DOHH2 (cell line): ENCODE measurements around the gene CAPN7.

Source experiments
- H3F3A ChIP-seq: fragments of 200-600 bp; sonication (generic), shearing (Covaris generic); 2 replicates; pipeline ENCODE4 v1.6.0; 2016; ENCODE audit warnings: antibody characterized with exemption, mild to moderate bottlenecking; ENCODE audit not compliant: control insufficient read depth, insufficient read depth
- H3K27ac ChIP-seq: fragments of 200-600 bp; sonication (generic); 2 replicates; pipeline ENCODE4 v1.5.1; 2014; ENCODE audit warnings: low read depth, mild to moderate bottlenecking, low read length, moderate library complexity
- H3K27me3 ChIP-seq: fragments of 200-600 bp; sonication (generic); 2 replicates; pipeline ENCODE4 v1.6.1; 2014; ENCODE audit warnings: mild to moderate bottlenecking, low read length, mixed read lengths; ENCODE audit not compliant: control insufficient read depth
- H3K36me3 ChIP-seq: fragments of 200-600 bp; sonication (generic); 2 replicates; pipeline ENCODE4 v1.6.1; 2014; ENCODE audit warnings: mild to moderate bottlenecking, low read length, moderate library complexity, mixed read lengths; ENCODE audit not compliant: control insufficient read depth
- H3K4me1 ChIP-seq: fragments of 200-600 bp; sonication (generic); 2 replicates; pipeline ENCODE4 v1.6.1; 2014; ENCODE audit warnings: mild to moderate bottlenecking, low read length, mixed read lengths; ENCODE audit not compliant: control insufficient read depth
- H3K4me2 ChIP-seq: fragments of 200-600 bp; sonication (generic); 2 replicates; pipeline ENCODE4 v1.6.0; 2014; ENCODE audit warnings: mild to moderate bottlenecking, low read length, moderate library complexity
- H3K4me3 ChIP-seq: fragments of 200-600 bp; sonication (generic); 2 replicates; pipeline ENCODE4 v1.5.1; 2014; ENCODE audit warnings: mild to moderate bottlenecking, low read length, mixed read lengths
- H3K79me2 ChIP-seq: fragments of 200-600 bp; sonication (generic); 2 replicates; pipeline ENCODE4 v1.6.1; 2014; ENCODE audit warnings: mild to moderate bottlenecking, low read length, mixed read lengths; ENCODE audit not compliant: control insufficient read depth
- H3K9me2 ChIP-seq: fragments of 200-600 bp; sonication (generic); replicated peaks from 2 replicates; pipeline ENCODE4 v1.6.1; 2014; ENCODE audit warnings: mild to moderate bottlenecking, low read length, mixed read lengths; ENCODE audit not compliant: control insufficient read depth
- H3K9me3 ChIP-seq: fragments of 200-600 bp; sonication (generic); 2 replicates; pipeline ENCODE4 v1.6.1; 2014; ENCODE audit warnings: antibody characterized with exemption, low read length, mixed read lengths; ENCODE audit not compliant: control insufficient read depth, insufficient read depth
- H4K20me1 ChIP-seq: fragments of 200-600 bp; sonication (generic); 2 replicates; pipeline ENCODE4 v1.6.0; 2014; ENCODE audit warnings: low read depth, mild to moderate bottlenecking, antibody characterized with exemption, low read length, moderate library complexity; ENCODE audit not compliant: control insufficient read depth, insufficient read depth
- EZH2phosphoT487 ChIP-seq: fragments of 200-600 bp; sonication (generic); IDR thresholded peaks from 2 replicates; pipeline ENCODE4 v1.6.1; 2017; ENCODE audit warnings: borderline replicate concordance, mild to moderate bottlenecking, antibody characterized with exemption, low read length, moderate library complexity, mixed read lengths
- TF ChIP-seq, protein P1 (sequence below): fragments of 200-600 bp; sonication (generic); IDR thresholded peaks from one replicate; pipeline ENCODE4 v1.5.1; 2014; ENCODE audit warnings: antibody characterized with exemption, mild to moderate bottlenecking, low read depth, low read length; ENCODE audit not compliant: poor library complexity, severe bottlenecking

Gene CAPN7

DNA sequence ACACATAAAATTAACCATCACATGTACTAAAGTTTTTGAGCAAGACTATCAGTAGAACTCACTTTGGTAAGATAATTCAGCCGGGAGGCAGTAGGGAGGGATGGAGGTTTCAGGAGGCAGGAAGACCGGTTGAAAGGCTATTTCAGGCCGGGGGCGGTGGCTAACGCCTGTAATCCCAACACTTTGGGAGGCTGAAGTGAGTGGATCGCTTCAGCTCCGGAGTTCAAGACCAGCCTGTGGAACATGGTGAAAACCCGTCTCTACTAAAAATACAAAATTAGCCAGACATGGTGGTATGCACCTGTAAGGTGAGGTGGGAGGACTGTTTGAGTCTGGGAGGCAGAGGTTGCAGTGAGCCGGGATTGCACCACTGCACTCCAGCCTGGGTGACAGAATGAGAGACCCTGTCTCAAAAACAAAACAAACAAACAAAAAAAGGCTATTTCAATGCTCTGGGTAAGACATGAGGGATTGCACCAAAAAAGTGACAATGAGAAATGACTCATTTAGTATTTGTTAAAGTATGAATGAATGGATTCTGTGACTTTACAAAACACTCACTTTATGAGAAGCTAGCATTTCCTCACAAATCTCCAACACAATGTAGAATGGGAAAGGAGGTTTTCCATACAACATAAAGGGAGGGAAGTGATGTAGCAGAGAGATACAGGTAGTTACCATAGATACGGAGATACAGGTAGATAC lies 82.4 kb downstream of the CAPN7 start:
- no peaks in the 10 kb centered on the region for H3K9me2 ChIP-seq
- no peak overlapping the region for H3K4me2 ChIP-seq
- peaks cover 32% of the 10 kb centered on the region for H3K4me1 ChIP-seq
- peaks cover 14% of the 10 kb centered on the region for H3K36me3 ChIP-seq
- peaks cover 59% of the 10 kb centered on the region for H3K79me2 ChIP-seq
- H3F3A ChIP-seq = no peaks in the 10 kb centered on the region
- H3K9me3 ChIP-seq = no peaks in the 10 kb centered on the region
- H3K27me3 ChIP-seq = no peaks in the 10 kb centered on the region
- no peaks in the 10 kb centered on the region for H4K20me1 ChIP-seq
- no peak overlapping the region for H3K27ac ChIP-seq
- no peak overlapping the region for H3K4me3 ChIP-seq
- TF ChIP-seq EZH2phosphoT487 = no peak
- TF ChIP-seq, protein P1, sequence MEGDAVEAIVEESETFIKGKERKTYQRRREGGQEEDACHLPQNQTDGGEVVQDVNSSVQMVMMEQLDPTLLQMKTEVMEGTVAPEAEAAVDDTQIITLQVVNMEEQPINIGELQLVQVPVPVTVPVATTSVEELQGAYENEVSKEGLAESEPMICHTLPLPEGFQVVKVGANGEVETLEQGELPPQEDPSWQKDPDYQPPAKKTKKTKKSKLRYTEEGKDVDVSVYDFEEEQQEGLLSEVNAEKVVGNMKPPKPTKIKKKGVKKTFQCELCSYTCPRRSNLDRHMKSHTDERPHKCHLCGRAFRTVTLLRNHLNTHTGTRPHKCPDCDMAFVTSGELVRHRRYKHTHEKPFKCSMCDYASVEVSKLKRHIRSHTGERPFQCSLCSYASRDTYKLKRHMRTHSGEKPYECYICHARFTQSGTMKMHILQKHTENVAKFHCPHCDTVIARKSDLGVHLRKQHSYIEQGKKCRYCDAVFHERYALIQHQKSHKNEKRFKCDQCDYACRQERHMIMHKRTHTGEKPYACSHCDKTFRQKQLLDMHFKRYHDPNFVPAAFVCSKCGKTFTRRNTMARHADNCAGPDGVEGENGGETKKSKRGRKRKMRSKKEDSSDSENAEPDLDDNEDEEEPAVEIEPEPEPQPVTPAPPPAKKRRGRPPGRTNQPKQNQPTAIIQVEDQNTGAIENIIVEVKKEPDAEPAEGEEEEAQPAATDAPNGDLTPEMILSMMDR = no peak

DNA sequence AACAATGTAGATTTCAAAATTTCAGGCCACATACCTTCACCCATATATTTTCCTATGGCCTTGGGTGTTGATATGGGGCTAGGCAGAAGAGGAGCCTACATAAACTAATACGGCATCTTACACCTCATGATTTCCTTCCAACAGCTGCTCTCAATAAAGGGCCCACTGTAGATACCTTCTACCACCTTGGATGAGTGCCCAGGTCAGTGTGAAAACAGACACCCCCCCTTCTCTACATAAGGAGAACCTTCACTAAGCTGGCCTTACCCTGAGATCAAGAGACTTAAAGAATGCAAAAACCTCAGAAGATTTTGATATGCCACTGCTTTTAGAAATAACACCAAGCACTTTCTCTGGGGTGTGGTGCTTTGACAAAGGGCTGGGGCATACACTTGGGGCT lies 83.6 kb downstream of the CAPN7 start:
- peaks cover 14% of the 10 kb centered on the region for H3K36me3 ChIP-seq

DNA sequence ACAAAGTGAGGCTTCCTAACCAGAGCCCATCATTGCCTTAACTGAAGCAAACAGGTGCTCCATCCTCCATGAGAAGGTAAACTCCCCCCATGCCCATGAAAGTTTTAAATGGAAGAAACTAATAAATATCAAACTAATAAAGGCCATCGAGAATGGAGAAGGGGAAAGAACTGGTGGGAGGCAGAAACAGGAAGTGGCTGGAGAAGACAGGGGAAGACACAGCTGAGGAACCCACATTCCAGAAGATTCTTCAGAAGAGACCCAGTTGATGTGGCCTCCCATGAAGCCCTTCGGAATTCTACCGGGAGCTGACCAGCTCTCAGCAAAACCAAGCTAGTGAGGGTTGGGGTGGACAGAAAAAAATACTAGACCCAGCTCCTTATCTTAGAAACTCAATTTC lies 84.7 kb downstream of the CAPN7 start:
- H3K4me2 ChIP-seq = 0 out of 2 replicates have a peak overlapping the region, but pooled peaks have one; percentile 5
- peaks cover 43% of the 10 kb centered on the region for H3K4me1 ChIP-seq
- no peaks in the 10 kb centered on the region for H3K9me3 ChIP-seq
- H3K79me2 ChIP-seq = peaks cover 51% of the 10 kb centered on the region
- TF ChIP-seq, protein P1 = no peak
- TF ChIP-seq EZH2phosphoT487 = no peak
- 0 out of 2 replicates have a peak, but pooled peaks cover 2% of the 10 kb centered on the region for H3F3A ChIP-seq
- H3K36me3 ChIP-seq = peaks cover 22% of the 10 kb centered on the region
- no peaks in the 10 kb centered on the region for H4K20me1 ChIP-seq
- H3K4me3 ChIP-seq = no peak overlapping the region
- no peaks in the 10 kb centered on the region for H3K9me2 ChIP-seq
- no peak overlapping the region for H3K27ac ChIP-seq
- no peaks in the 10 kb centered on the region for H3K27me3 ChIP-seq

More for the DNA sequence above, 83.6 kb downstream of the CAPN7 start:
- Histone ChIP-seq H4K20me1 (no peaks in the 10 kb centered on the region), H3K79me2 (peaks cover 57% of the 10 kb centered on the region), H3K4me1 (peaks cover 32% of the 10 kb centered on the region), H3K4me3 (no peak overlapping the region), H3K27me3 (no peaks in the 10 kb centered on the region), H3K27ac (no peak overlapping the region), H3K4me2 (no peak overlapping the region), H3F3A (no peaks in the 10 kb centered on the region), H3K9me3 (no peaks in the 10 kb centered on the region), H3K9me2 (no peaks in the 10 kb centered on the region)
- TF ChIP-seq, protein P1 = no peak
- TF ChIP-seq EZH2phosphoT487 = no peak
